ENCODE data around the gene FHOD3.
"Not testable (repeated sequence)": the region's sequence is repeated elsewhere in the genome, so short reads cannot be mapped to it uniquely, and the experiment has no call there.

DNA sequence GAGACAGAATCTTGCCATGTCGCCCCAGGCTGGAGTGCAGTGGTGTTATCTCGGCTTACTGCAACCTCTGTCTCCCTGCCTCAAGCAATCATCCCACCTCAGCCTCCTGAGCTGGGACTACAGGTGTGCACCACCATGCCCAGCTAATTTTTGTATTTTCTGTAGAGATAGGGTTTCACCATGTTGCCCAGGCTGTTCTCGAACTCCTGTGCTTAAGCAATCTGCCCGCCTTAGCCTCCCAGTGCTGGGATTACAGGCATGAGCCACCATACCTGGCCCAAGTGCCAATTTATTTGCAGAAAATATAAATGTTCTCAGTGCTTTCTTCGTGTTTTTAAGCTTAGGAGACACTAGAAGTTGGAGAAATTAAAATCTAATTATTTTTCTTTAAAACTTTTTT is 166.0 kb downstream of the FHOD3 start:
- TF ChIP-seq POLR2A, POLR2AphosphoS5 (IDR thresholded peaks at IDR 0.05): not testable (repeated sequence)
- TF ChIP-seq, protein P1, sequence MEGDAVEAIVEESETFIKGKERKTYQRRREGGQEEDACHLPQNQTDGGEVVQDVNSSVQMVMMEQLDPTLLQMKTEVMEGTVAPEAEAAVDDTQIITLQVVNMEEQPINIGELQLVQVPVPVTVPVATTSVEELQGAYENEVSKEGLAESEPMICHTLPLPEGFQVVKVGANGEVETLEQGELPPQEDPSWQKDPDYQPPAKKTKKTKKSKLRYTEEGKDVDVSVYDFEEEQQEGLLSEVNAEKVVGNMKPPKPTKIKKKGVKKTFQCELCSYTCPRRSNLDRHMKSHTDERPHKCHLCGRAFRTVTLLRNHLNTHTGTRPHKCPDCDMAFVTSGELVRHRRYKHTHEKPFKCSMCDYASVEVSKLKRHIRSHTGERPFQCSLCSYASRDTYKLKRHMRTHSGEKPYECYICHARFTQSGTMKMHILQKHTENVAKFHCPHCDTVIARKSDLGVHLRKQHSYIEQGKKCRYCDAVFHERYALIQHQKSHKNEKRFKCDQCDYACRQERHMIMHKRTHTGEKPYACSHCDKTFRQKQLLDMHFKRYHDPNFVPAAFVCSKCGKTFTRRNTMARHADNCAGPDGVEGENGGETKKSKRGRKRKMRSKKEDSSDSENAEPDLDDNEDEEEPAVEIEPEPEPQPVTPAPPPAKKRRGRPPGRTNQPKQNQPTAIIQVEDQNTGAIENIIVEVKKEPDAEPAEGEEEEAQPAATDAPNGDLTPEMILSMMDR (IDR thresholded peaks at IDR 0.05 in 8 of 11, conservative IDR thresholded peaks at IDR 0.05 in 3 of 11), result not testable (repeated sequence)

Measured in spleen (tissue), 7 donors.